ENCODE data around the gene CPE.

GRCh38 chr4:165343353-165344191 lies 35.2 kb upstream of the CPE start:
- TF ChIP-seq EZH2 (IDR thresholded peaks at IDR 0.05) (no peak), POLR2AphosphoS5 (IDR thresholded peaks at IDR 0.05; ENCODE audit: borderline replicate concordance, low read depth, low read length) (no peak; the same call in 1 of the 2 replicates)

Measured in SK-N-MC (cell line).